22Rv1 (cell line): ENCODE results near the gene TOPAZ1.

Experiments used
- CTCF ChIP-seq: fragments of 450-650 bp; IDR thresholded peaks from 2 replicates; pipeline ENCODE4 v1.5.1; 2017; ENCODE audit warnings: mild to moderate bottlenecking
- ZFX ChIP-seq: fragments of 450-650 bp; IDR thresholded peaks from 2 replicates; pipeline ENCODE4 v1.6.1; 2017; ENCODE audit warnings: antibody characterized with exemption, borderline replicate concordance

- no peak for TF ChIP-seq ZFX
- no peak for TF ChIP-seq CTCF
Measured at GRCh38 chr3:44238889-44239288, 2.8 kb upstream of the TOPAZ1 start.
